Uterus (tissue), 2 donors: ENCODE measurements around the gene BRF1.

Experiments used
- CTCF ChIP-seq, 4 experiments: fragments of 200-600 bp in 2 of 4; fragments of 450-650 bp in 2 of 4; sonication (generic) in 2 of 4; IDR thresholded peaks; one replicate each; pipeline ENCODE4 v1.5.1; 2016 to 2019; ENCODE audit warnings: antibody characterized with exemption in 4 of 4, mild to moderate bottlenecking in 2 of 4, moderate library complexity in 1 of 4
- POLR2A ChIP-seq, 2 donors: fragments of 450-650 bp; IDR thresholded peaks; one replicate each; pipeline ENCODE4 v1.6.1; 2016; ENCODE audit warnings: antibody characterized with exemption in 2 of 2, mild to moderate bottlenecking in 1 of 2, moderate library complexity in 1 of 2

GRCh38 chr14:105275267-105275946 lies 25.4 kb downstream of the BRF1 start:
- no peak for TF ChIP-seq POLR2A (IDR thresholded peaks at IDR 0.05)
- TF ChIP-seq CTCF (IDR thresholded peaks at IDR 0.05) = no peak
